SIG-M5 treated with dmso at 0.1 percent for 504 hours (cell line): ENCODE measurements around the gene UBE4A.
A peak's percentile ranks its signal among the peaks of the same experiment; 100 is the strongest.
"Not testable (repeated sequence)": the region's sequence is repeated elsewhere in the genome, so short reads cannot be mapped to it uniquely, and the experiment has no call there.

ENCODE experiments used
- DNase-seq: peaks from one replicate; lab custom pipeline; 2025; ENCODE audit not compliant: unreplicated experiment; lab: John Stamatoyannopoulos, UW

UBE4A gene

GRCh38 chr11:118398791-118399559 lies 39.6 kb downstream of the UBE4A start:
- no peak for DNase-seq

GRCh38 chr11:118401151-118401879 lies 41.9 kb downstream of the UBE4A start, which contains the start of gene ATP5MG:
TSS of gene ATP5MG (plus strand) at chr11:118401606. CDS start at chr11:118401666, 60 bp downstream.
- peak; percentile 88 for DNase-seq

- DNase-seq: peak; percentile 52
Measured at GRCh38 chr11:118401880-118402590, 42.6 kb downstream of the UBE4A start.

GRCh38 chr11:118402594-118402993 lies 43.2 kb downstream of the UBE4A start:
- not testable (repeated sequence) for DNase-seq

- DNase-seq: no peak
Measured at GRCh38 chr11:118406599-118407166, 47.3 kb downstream of the UBE4A start.

- no peak for DNase-seq
Measured at GRCh38 chr11:118410055-118410745, 50.8 kb downstream of the UBE4A start.

GRCh38 chr11:118411530-118411929 lies 52.1 kb downstream of the UBE4A start:
- no peak for DNase-seq

GRCh38 chr11:118412921-118413320 lies 53.5 kb downstream of the UBE4A start:
- no peak for DNase-seq

- peak; percentile 8 for DNase-seq
Measured at GRCh38 chr11:118415062-118415738, 55.8 kb downstream of the UBE4A start.

GRCh38 chr11:118415739-118416068 lies 56.3 kb downstream of the UBE4A start:
- peak; percentile 38 for DNase-seq

GRCh38 chr11:118416900-118417299 lies 57.5 kb downstream of the UBE4A start:
- not testable (repeated sequence) for DNase-seq

- no peak for DNase-seq
Measured at GRCh38 chr11:118417801-118418200, 58.4 kb downstream of the UBE4A start.

- no peak for DNase-seq
Measured at GRCh38 chr11:118418766-118419165, 59.4 kb downstream of the UBE4A start.

- no peak for DNase-seq
Measured at GRCh38 chr11:118427707-118428106, 68.3 kb downstream of the UBE4A start.

- DNase-seq: peak; percentile 3
Measured at GRCh38 chr11:118430956-118431355, 71.6 kb downstream of the UBE4A start.

- no peak for DNase-seq
Measured at GRCh38 chr11:118434123-118434552, 74.7 kb downstream of the UBE4A start.

- peak; percentile 61 for DNase-seq
Measured at GRCh38 chr11:118434553-118435289, 75.3 kb downstream of the UBE4A start.

GRCh38 chr11:118435290-118435892 lies 76.0 kb downstream of the UBE4A start:
- peak; percentile 83 for DNase-seq
